ENCODE data around the gene CHST11. TPM values are rescaled to one million over a fixed set of nuclear protein-coding genes. Genes with fewer than 3 reads are reported as not detected.

CHST11 gene
- total RNA-seq, 1 donor from 2014 or later: 11.4 TPM

DNA sequence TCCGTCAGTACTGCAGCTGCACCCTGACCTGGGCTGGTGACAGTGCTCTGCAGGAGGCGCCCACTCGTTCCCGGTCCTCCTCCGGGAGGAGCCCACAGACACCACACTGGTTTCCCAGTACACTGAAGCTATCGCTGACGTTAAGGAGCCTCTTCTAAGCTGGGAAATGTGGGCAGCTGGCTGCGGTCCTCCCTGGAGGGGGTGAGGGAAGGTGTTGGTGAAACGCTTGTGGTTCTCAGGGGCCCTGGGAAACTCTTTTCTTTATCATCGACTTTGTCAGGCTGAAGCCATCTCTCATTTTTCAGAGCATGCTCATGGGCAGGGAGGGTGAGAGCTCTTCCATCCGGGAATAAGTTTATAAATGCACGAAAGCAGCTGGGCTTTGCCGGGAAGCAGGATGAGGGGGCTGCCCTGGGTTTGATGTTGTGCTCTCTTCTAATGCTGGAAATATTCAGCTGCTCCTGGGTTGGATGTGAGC, 176.0 kb downstream of the CHST11 start:
- Mint-ChIP-seq H3K4me3 (ENCODE audit: low read depth) (no peak overlapping the region), H3K4me1 (ENCODE audit: low read depth) (no peaks in the 10 kb centered on the region), H3K27me3 (no peaks in the 10 kb centered on the region), H3K27ac (no peak overlapping the region), H3K9me3 (ENCODE audit: low read depth) (no peaks in the 10 kb centered on the region), H3K36me3 (ENCODE audit: insufficient read depth) (no peaks in the 10 kb centered on the region)
- TF ChIP-seq, protein P1, sequence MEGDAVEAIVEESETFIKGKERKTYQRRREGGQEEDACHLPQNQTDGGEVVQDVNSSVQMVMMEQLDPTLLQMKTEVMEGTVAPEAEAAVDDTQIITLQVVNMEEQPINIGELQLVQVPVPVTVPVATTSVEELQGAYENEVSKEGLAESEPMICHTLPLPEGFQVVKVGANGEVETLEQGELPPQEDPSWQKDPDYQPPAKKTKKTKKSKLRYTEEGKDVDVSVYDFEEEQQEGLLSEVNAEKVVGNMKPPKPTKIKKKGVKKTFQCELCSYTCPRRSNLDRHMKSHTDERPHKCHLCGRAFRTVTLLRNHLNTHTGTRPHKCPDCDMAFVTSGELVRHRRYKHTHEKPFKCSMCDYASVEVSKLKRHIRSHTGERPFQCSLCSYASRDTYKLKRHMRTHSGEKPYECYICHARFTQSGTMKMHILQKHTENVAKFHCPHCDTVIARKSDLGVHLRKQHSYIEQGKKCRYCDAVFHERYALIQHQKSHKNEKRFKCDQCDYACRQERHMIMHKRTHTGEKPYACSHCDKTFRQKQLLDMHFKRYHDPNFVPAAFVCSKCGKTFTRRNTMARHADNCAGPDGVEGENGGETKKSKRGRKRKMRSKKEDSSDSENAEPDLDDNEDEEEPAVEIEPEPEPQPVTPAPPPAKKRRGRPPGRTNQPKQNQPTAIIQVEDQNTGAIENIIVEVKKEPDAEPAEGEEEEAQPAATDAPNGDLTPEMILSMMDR (IDR thresholded peaks at IDR 0.05; ENCODE audit: unreplicated experiment): no peak
- no peak for DNase-seq (ENCODE audit: low spot score, unreplicated experiment)

DNA sequence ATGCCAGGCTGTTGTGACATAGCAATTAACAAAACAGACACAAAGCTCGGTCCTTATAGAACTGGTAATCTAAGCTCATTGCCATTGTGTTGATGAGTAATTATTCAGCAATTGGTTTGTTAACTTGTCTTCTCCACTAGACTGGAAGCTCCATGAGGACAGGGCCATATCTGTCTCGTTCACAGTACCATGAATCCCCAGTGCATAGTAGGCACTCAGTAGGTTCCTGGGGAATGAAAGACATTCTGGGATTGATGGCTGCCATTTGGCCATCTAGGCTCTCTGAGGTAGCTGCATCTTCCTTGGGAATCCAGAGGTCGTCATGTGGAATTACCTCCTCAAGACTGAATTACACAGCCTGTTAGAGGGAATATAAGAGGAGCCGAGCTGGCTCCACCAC, 177.3 kb downstream of the CHST11 start:
- Mint-ChIP-seq H3K9me3 (ENCODE audit: low read depth) (no peaks in the 10 kb centered on the region), H3K4me3 (ENCODE audit: low read depth) (no peak overlapping the region), H3K27ac (no peak overlapping the region), H3K27me3 (no peaks in the 10 kb centered on the region), H3K36me3 (ENCODE audit: insufficient read depth) (no peaks in the 10 kb centered on the region), H3K4me1 (ENCODE audit: low read depth) (no peaks in the 10 kb centered on the region)
- no peak for DNase-seq (ENCODE audit: low spot score, unreplicated experiment)
- TF ChIP-seq, protein P1 (IDR thresholded peaks at IDR 0.05; ENCODE audit: unreplicated experiment): no peak

DNA sequence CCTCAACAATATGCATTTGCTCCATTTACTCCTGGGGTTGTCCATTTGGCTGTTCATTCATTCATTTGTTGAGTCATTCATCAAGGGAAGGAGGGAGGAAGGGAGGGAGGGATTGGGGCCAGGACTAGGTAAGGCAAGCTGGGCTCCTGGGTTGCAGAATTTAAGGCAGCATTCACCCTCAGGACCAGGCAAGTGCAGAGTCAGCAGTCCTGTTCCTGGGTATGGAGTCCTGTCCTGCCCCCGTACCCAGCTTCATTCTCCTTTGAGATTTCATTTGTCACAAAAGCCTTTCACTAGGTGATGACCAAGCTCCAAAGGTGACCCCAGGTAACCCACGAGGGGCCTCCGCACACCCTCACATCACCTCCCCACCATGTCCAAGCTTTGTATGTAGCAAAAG, 178.1 kb downstream of the CHST11 start:
- H3K4me1 Mint-ChIP-seq (ENCODE audit: low read depth): no peaks in the 10 kb centered on the region
- H3K36me3 Mint-ChIP-seq (ENCODE audit: insufficient read depth): no peaks in the 10 kb centered on the region
- DNase-seq (ENCODE audit: low spot score, unreplicated experiment): no peak
- no peaks in the 10 kb centered on the region for H3K27me3 Mint-ChIP-seq
- H3K27ac Mint-ChIP-seq: no peak overlapping the region
- TF ChIP-seq, protein P1 (IDR thresholded peaks at IDR 0.05; ENCODE audit: unreplicated experiment): no peak
- no peaks in the 10 kb centered on the region for H3K9me3 Mint-ChIP-seq (ENCODE audit: low read depth)
- no peak overlapping the region for H3K4me3 Mint-ChIP-seq (ENCODE audit: low read depth)

DNA sequence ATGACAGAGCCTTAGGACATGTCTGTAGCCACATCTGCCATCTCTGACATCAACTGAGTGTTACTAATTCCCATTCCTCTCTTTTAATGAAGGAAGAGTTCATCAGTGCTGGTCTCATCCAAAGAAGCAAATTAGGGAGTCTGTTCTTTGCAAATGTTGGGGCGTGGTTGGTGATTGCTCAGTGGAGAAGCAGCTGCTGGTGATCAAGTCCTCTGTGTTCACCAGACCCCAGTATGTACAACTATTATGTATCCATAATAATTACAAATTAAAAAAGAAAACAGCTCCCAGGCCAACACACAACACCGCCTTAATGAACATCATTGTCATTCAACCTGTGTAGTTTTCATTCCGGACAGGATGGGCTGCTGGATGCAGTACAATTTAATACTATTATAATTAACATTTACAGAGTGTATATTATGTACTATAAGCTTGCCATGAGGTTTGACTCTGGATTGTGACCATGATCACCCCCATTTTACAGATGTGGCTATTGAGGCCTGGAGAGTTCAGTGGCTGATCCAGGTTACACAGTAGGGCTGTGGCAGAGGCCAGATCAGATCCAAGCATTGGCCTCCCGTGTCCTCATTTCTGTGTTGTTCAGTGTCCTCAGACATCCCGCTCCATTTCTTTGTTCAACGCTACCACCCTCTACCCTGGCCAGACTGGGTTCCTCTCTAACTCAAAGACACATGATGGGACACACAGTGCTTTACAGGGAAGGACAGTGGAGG, 179.0 kb downstream of the CHST11 start:
- no peaks in the 10 kb centered on the region for H3K4me1 Mint-ChIP-seq (ENCODE audit: low read depth)

DNA sequence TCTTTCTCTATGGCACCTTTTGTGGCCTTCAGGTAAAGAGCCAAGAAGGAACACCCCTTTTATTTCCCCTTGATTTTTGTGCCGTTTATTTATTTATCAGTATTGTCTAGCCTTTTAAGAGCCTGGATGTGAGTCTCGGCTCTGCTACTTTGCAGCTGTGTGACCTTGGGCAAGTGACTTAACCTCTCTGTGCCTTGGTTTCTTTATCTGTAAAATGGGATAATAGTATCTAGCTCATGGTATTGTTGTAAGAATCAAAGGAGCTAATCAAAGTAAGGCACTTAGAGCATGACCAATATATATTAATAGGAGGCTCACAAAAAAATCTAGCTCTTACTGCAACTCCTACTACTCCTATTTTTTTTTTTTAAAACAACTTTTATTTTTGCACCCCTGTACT, 179.7 kb downstream of the CHST11 start:
- Mint-ChIP-seq H3K36me3 (ENCODE audit: insufficient read depth) (no peaks in the 10 kb centered on the region), H3K4me1 (ENCODE audit: low read depth) (no peaks in the 10 kb centered on the region), H3K27ac (no peak overlapping the region), H3K9me3 (ENCODE audit: low read depth) (no peaks in the 10 kb centered on the region), H3K27me3 (no peaks in the 10 kb centered on the region), H3K4me3 (ENCODE audit: low read depth) (no peak overlapping the region)
- TF ChIP-seq, protein P1 (IDR thresholded peaks at IDR 0.05; ENCODE audit: unreplicated experiment): no peak
- DNase-seq (ENCODE audit: low spot score, unreplicated experiment): no peak

More for the DNA sequence above, 179.0 kb downstream of the CHST11 start:
- Mint-ChIP-seq H3K36me3 (ENCODE audit: insufficient read depth) (no peaks in the 10 kb centered on the region), H3K4me3 (ENCODE audit: low read depth) (no peak overlapping the region), H3K27me3 (no peaks in the 10 kb centered on the region), H3K27ac (no peak overlapping the region), H3K9me3 (ENCODE audit: low read depth) (no peaks in the 10 kb centered on the region)
- DNase-seq (ENCODE audit: low spot score, unreplicated experiment): no peak
- TF ChIP-seq, protein P1 (IDR thresholded peaks at IDR 0.05; ENCODE audit: unreplicated experiment): no peak
